AG10803 (cell line): ENCODE results near the gene CD109.

Source experiments
- DNase-seq: peaks from one replicate; pipeline ENCODE4 v3.0.0; 2010; ENCODE audit warnings: low read depth
- H3K4me3 ChIP-seq: 2 replicates; pipeline ENCODE4 v1.5.1; 2011; ENCODE audit warnings: mild to moderate bottlenecking, low read length, control low read depth
- CTCF ChIP-seq: conservative IDR thresholded peaks from 2 replicates; pipeline ENCODE4 v1.5.1; 2011; ENCODE audit warnings: mild to moderate bottlenecking, low read length, control low read depth, inconsistent platforms

CD109 gene

GRCh38 chr6:73743081-73743480 lies 47.1 kb downstream of the CD109 start:
- no peak overlapping the region for H3K4me3 ChIP-seq
- no peak for DNase-seq
- no peak for TF ChIP-seq CTCF

DNA sequence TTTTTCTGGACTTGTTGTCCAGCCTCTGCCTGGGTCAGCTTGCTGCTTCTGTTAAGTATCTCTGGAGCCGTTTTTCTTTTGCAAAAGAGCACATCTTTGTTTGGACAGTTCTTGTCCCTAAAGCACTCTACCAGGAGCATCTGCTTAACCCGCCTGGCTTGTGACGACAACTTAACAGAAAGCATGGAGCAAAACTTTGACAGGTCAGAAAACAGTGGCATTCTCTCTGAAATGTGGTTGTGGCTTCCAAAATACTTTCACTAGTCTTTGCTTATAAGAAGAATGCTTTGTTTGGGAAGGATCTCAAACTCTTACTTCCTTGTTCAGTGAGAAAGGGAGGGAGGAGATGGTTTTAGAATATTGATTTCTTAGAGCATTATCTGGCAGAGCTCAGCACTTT lies 47.6 kb downstream of the CD109 start:
- H3K4me3 ChIP-seq, result no peak overlapping the region
- peak; percentile 57 for DNase-seq
- TF ChIP-seq CTCF, result no peak

GRCh38 chr6:73746787-73747186 lies 50.8 kb downstream of the CD109 start:
- DNase-seq, result peak; percentile 55
- no peak for TF ChIP-seq CTCF
- H3K4me3 ChIP-seq, result no peak overlapping the region

- no peak overlapping the region; the same call in 1 of the 2 replicates for H3K4me3 ChIP-seq
- TF ChIP-seq CTCF, result no peak
- DNase-seq, result no peak
Measured at GRCh38 chr6:73747289-73747688, 51.3 kb downstream of the CD109 start.

GRCh38 chr6:73752943-73753342 lies 56.9 kb downstream of the CD109 start:
- no peak for TF ChIP-seq CTCF
- DNase-seq, result no peak
- no peak overlapping the region for H3K4me3 ChIP-seq

GRCh38 chr6:73766040-73766439 lies 70.0 kb downstream of the CD109 start:
- H3K4me3 ChIP-seq, result no peak overlapping the region
- DNase-seq, result no peak
- no peak for TF ChIP-seq CTCF

GRCh38 chr6:73768558-73768957 lies 72.6 kb downstream of the CD109 start:
- no peak overlapping the region for H3K4me3 ChIP-seq
- TF ChIP-seq CTCF, result no peak
- DNase-seq, result no peak
